HG02610 (cell line): ENCODE data around the gene DEGS1.

Experiments used
- ATAC-seq: cut with Tn5 transposase; IDR thresholded peaks from one replicate; pipeline ENCODE4 v1.9.1; 2021; ENCODE audit warnings: mild to moderate bottlenecking, moderate library complexity; ENCODE audit not compliant: unreplicated experiment

The DEGS1 gene

DNA sequence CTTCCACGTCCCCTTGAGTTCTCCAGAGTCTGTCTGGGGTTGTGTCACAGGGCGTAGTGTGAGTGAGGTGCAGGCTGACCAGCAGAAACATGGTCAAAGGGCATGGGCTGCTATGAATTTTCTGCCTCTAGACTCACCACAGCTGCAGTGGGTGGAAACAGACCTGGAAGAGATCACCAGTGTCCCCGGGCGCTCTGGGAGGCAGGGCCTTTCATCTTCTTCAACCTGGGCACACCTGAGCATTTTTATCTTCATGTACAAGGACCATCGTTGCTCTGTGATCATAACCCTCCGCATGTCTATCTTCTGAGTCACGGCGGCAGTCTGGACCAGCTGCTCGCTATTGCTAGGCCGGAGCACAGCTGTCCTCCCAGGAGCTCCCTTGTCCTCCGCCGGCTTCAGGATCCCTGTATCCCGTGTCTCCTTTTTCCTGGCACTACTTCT lies 29.6 kb downstream of the DEGS1 start:
- no peak for ATAC-seq

DNA sequence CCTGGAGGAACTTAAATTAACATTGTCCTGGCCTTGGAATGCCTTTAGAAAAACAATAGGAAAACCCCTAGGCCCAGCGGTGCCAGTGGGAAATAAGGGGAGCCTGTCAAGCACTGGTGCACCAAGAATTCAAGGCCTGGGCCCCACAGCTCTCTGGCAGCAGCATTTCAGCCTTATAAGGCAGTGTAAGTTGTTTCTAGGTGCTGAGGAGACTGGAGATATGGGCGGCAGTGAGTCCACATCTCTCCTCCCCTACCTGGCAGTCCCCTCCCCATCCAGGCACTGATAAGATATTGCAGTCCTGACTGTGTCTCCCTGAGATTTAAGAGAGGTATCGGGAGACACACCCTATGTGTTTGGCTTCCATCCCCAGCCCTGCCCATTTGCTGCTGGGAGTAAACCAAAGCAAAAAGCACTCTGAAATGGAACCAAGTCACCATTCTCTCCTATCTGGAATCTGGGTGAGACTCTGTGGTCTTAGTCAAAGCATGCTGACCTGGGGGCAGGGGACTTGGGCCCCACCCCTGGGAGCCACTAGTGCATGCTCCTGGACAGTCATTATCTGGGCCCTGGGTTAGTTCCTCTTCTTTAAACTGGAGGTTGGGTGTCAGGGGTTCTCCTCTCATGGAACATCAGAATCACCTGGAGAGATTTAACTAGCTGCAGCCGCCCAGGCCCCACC lies 30.5 kb downstream of the DEGS1 start:
- ATAC-seq: no peak

DNA sequence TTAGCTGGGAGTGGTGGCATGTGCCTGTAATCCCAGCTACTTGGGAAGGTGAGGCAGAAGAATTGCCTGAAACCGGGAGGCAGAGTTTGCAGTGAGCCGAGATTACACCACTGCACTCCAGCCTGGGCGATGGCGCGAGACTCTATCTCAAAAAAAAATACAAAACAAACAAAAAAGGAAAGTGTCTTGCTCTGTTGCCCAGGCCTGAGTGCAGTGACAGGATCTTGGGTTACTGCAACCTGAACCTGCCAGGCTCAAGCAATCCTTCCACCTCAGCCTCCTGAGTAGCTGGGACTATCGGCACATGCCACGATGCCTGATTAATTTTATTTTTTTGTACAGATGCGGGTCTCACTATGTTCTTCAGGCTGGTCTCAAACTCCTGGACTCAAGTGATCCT lies 33.3 kb downstream of the DEGS1 start:
- no peak for ATAC-seq

DNA sequence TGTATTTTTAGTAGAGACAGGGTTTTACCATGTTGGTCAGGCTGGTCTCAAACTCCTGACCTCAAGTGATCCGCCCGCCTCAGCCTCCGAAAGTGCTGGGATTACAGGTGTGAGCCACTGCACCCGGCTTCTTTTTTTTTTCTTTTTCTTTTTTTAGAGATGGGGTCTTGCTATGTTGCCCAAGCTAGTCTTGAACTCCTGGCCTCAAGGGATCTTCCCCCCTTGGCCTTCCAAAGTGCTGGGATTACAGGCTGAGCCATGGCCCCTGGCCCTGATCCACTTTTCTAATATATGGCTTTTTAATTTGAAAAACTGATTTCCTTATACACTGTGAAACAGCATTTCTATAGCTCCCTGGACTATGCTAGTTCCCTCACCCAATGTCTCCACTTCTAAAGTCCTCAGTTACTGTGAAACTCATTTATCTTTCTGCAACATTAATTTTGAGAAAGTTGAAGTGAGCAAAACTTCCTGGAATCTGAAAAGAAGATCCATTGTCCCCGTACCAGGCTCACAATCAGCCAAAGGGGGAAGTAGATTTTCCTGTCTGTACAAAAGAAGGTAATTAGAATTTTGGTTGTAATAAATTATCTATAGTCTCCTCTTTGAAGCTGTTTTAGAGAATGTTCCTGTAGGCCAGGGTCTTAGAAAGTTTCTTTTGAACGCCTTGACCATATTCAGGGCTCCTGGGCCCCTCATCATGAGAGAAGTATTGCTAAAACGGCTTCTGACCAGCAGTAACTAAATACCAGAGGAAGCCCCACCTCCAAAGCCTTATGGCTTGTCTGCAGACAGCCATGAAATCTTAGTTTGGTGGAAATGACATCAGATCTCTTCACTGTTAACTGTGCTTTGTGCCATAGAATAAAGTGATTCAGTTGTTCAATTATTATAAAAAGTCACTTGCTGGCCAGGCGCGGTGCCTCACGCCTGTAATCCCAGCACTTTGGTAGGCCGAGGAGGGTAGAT lies 34.9 kb downstream of the DEGS1 start:
- ATAC-seq: no peak

DNA sequence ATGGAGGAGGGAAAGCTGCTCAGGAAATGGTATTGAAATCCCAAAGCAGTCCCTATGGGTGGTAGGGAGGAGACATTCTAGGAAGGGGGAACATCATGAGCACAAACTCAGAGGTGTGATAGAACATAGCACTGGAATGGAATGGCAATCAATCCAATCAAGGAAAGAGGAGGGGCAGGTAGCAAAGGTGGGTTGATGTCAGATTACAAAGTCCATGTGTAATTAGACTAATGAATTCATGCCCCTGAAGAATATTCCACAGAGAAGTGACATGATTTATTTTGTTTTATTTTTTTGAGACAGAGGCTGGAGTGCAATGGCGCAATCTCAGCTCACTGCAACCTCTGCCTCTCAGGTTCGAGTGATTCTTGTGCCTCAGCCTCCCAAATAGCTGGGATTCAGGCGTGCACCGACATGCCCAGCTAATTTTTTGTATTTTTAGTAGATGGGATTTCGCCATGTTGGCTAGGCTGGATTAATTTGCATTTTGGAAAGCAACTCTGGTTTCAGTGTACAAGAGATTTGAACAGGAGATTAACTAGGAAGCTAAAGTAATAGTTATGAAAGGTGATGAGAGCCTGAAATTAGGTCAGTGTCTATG lies 36.1 kb downstream of the DEGS1 start:
- ATAC-seq: no peak

DNA sequence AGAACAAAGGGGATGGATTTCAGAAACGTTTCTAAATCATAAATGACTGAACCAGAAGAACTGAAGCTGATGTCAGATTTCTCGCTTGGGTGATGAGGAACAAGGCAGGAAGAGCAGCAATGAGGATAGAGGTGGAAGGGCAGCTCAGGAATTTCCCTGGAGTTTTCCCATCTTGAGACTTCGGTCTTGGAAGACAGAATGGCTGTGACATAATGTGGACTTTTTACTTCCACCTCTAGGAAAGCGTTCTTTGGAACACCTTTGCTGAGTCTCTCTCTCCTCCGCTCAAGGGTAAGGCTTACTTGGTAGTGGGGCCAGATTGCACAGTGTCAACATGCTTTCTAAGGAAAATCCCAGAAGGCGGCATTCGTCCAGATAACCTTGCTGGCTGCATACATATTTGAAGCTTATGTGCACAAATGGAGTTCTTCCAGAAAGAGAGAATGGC lies 36.6 kb downstream of the DEGS1 start:
- ATAC-seq: no peak

DNA sequence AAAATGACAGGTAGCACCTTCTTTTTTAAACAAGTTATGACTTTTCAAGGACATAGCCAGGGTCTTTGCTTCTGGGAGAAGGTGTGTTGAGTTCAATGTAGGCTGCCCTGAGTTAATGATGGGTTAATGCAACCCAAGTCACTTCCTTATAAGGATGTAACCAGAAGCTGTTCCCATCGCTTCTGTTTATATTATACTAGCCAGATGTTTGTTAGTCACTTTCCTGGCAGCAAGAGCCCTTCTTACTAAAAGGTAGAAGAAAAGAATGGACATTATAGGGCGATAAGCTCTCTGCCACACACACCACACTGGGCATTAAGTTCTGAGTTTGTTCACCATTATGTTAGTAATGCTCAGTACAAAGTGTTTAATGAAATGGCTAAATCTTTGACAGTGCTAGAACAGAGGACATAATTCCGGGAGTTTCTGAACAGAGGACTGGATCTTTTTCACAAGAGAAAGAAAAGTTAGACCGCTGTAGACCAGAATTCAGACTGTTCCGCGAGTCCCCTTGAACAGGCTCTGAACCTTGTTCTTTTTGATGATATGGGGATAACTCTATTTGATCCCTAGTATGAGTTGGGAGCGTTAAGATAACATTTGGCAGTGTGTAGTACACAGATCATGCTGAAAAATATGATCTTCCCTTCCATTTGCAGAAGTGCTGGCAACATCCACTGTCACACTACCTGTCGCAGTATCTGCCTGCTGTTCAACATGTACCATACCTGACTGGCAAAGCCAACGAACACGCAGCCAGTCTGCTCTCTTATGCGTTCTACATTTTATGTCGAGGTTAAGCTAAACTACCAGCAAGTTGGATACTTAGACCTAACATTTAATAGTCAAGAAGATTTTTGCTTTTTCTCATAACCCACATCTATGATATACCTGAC lies 41.0 kb downstream of the DEGS1 start:
- no peak for ATAC-seq

DNA sequence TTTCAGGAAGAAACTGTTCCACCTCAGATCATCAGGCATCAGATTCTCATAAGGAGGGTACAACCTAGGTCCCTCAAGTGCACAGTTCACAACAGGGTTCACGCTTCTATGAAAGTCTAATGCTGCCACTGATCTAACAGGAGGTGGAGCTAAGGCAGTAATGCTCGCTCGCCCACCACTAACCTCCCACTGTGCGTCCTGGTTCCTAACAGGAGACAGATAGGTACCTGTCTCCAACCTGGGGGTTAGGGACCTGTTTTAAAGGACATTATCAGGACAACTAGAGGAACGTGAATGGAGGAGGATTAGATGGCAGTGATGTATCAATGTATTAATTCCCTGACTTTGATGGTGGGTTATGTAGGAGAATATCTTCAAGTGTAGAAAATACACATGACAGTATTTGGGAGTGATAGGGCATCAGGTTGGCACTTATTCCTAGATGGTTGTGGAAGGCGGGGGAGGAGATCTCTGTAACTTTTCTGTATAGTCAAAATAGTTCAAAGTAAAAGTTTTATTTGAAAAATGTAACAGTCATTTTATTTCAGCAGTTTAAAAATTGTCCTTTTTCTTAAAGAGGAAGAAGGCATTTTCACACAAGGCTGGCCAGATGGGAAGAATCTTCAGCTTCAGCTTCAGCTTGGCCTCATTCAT lies 43.9 kb downstream of the DEGS1 start:
- no peak for ATAC-seq

DNA sequence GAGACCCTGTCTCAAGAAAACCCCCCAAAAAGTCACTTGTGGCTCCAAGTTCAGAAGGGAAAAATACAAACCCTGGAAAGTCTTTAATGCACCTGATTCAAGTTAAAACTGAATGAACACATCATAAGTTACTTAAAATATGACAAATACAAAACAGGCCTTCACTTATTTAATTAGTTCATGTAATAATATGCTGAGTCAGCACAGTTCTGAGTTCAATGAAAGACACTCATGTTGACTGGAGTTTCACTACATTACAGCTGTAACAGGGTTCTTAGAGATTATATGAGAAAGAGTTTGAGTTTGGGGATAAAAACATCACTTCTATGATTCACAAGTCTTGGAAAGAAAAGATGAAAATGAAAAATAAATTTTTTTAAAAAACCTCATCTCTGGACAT lies 51.0 kb downstream of the DEGS1 start:
- ATAC-seq: no peak

DNA sequence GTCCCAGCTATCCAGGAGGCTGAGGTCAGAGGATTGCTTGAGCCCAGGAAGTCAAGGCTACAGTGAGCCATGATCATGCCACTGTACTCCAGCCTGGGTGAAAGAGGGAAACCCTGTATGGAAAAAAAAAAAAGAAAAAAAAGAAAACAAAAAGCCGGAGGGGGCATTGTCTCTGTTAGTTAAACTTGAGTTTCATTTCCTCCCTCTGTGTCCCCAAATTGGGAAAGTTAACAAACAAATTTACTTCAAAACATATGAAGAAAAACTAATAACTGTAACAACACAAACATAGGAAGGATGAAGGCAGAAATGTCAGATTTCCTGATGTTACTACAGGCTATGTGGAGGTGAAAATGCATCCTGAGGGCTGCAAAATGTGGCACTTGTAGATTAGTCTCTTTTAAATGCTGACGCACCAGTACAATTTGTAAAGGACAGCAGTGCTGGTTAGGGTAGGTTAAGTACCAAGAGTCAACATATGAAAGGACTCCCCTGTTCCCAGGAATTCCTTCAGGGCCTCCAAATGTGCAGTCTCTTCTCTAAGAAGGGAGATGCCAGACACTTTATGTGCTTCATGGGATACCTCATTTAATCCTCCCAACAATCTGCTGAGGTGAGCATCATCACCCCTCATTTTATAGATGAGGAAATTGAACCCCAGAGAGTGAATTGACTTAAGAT lies 52.9 kb downstream of the DEGS1 start:
- ATAC-seq: no peak

DNA sequence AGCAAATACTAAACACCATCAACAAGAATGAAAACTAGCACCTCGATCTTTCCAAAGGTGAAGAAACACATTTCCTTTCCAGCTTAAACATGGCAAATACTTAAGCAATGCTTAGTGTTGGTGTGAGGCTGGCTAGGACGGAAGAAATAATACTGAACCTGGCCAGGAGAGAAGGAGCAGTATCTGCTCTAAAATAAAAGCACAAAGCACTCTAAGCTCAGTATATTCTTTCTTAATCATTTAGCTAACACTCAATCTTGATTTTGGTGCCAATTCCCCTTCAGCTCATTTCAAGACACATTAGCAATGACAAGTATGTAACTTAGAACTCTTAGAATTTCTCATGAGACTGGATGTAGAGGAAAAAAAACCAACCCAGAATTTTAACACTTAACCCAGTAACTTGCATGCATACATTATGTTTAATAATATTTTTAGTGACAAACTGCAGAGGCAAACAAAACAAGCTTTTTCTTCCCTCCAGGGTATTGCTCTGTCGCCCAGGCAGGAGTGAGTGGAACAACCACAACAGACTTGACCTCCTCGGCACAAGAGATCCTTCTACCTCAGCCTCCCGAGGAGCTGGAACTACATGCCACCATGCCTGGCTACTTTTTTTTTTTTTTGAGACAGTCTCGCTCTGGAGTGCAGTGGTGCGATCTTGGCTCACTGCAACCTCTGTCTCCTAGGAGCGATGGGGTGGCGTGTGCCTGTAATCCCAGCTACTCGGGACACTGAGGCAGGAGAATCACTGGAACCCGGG lies 54.3 kb downstream of the DEGS1 start:
- no peak for ATAC-seq

DNA sequence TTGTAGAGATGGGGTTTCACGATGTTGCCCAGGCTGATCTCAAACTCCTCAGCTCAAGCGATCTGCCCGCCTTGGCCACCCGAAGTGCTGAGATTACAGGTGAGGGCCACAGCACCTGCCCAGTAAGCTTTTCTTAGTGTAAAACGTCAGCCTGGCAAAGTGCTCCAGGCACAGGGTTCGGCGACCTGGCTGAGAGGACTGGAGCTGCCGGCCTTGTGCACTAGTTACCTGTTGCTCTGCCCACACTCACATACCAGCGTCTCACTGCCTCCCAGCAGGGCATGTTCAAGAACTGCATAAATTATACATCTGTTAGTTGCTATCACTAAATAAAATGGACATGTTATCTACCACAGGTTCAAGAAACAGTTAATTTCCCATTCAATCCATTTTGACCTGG lies 55.2 kb downstream of the DEGS1 start:
- no peak for ATAC-seq

DNA sequence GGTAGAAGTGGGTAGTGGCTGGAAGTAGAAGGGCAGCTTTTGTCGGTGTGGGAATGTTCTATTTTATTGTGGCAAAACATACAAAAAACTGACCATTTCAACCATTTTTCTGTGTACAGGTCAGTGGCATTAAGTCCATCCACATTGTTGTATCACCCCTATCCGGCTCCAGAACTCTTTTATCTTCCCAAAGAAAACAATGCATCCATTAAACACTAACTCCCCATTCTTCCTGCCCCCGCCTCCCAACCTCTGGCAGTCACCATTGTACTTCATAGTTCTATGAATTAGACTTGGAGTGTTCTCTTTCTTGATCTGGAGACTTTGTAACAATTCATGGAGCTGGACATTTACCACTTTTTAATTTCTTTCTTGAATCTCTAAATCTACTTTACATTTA lies 55.7 kb downstream of the DEGS1 start:
- no peak for ATAC-seq
